T-cell (primary cell): ENCODE data around the gene PROCR. TPM values are rescaled to one million over a fixed set of nuclear protein-coding genes. Genes with fewer than 3 reads are reported as not detected.

ENCODE experiments used
- total RNA-seq, 35 experiments: library from RNA in 6 of 35; stranded (reverse) in 6 of 35; fragments of 120-200 nt in 1 of 35; gene quantifications; one replicate each; pipeline versions ENCODE4 v1.2.1 to v1.2.4 and lab custom pipeline; 2013 to 2026

PROCR gene
- total RNA-seq, 5 donors from 2014 or later (not counting 1 experiment from before 2014, with no cell fraction given): 0.28 to 3.0 (median 1.5) TPM

Other genes with a start within 250 kb of the PROCR start
- gene GSS, start 216.3 kb upstream of the PROCR start, total RNA-seq: 10 to 100 TPM; 29.4 to 45.9 (median 42.3) TPM
- under 1 TPM; 0.48 to 0.76 (median 0.67) TPM for gene MYH7B, start 216.2 kb upstream of the PROCR start, total RNA-seq
- 10 to 100 TPM; 56.3 to 65.5 (median 63.5) TPM for gene TRPC4AP, start 79.3 kb upstream of the PROCR start, total RNA-seq
- 10 to 100 TPM; 17.7 to 29.8 (median 25.9) TPM for gene EDEM2, start 24.7 kb upstream of the PROCR start, total RNA-seq
- gene MMP24, start 54.6 kb downstream of the PROCR start, total RNA-seq: under 1 TPM in 3 of 5 donors, not detected in 2; 0.15 to 0.49 (median 0.16) TPM
- 10 to 100 TPM; 59.5 to 95.5 (median 72.0) TPM for gene MMP24OS, start 106.0 kb downstream of the PROCR start, total RNA-seq
- gene EIF6, start 112.7 kb downstream of the PROCR start, total RNA-seq: 10 to 100 TPM; 43.8 to 70.7 (median 69.6) TPM
- under 1 TPM in 1 of 5 donors, not detected in 4; 0.15 TPM for gene FAM83C, start 120.4 kb downstream of the PROCR start, total RNA-seq
- gene UQCC1, start 239.9 kb downstream of the PROCR start, total RNA-seq: 10 to 100 TPM; 27.0 to 51.5 (median 41.5) TPM